ENCODE measurements around the gene ZBBX.

The ZBBX gene

DNA sequence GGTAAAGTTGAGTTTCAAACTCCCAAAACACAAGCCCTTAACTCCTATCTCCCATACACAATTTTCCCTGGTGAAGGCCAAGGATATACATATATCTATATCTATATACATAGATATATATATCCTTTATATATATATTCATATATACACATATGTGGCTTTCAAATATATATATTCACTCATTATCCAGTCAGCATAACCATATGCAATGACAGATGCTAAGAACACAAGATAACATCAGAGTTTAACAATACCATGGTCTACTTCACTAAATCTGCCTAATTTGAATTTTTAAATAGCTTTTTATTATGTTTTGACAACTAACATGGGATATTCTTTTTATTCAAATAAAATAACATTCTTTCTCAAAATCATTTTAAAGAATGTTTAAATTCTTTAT, 24.7 kb downstream of the ZBBX start:
- Mint-ChIP-seq H3K36me3 (ENCODE audit: low read depth) (no peaks in the 10 kb centered on the region), H3K27me3 (ENCODE audit: low read depth) (no peaks in the 10 kb centered on the region), H3K9me3 (no peaks in the 10 kb centered on the region), H3K4me1 (ENCODE audit: low read depth) (peaks cover 2% of the 10 kb centered on the region), H3K27ac (no peak overlapping the region), H3K4me3 (no peak overlapping the region)
- no peak for DNase-seq (ENCODE audit: low spot score)

DNA sequence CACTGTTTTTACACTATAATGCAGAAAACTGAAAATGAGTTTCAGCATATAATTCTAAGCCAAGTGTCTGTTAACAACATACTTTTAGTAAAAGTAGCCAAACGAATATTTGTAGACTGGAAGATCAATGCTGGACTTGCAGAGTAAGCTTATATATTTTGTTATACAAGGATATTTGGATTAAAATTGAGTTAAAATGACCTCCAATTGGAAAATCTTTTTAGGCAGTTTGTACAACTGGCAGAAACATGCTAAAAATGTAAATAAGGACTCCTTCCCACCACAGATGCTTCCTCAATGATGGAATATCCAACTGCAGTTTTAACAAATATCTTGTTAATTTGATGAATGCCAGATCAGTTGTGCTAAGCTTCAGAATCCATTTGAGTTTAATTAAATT, 25.3 kb downstream of the ZBBX start:
- Mint-ChIP-seq H3K4me1 (ENCODE audit: low read depth) (peaks cover 2% of the 10 kb centered on the region), H3K27ac (no peak overlapping the region), H3K27me3 (ENCODE audit: low read depth) (no peaks in the 10 kb centered on the region), H3K4me3 (no peak overlapping the region), H3K9me3 (no peaks in the 10 kb centered on the region), H3K36me3 (ENCODE audit: low read depth) (no peaks in the 10 kb centered on the region)
- DNase-seq (ENCODE audit: low spot score), result no peak

DNA sequence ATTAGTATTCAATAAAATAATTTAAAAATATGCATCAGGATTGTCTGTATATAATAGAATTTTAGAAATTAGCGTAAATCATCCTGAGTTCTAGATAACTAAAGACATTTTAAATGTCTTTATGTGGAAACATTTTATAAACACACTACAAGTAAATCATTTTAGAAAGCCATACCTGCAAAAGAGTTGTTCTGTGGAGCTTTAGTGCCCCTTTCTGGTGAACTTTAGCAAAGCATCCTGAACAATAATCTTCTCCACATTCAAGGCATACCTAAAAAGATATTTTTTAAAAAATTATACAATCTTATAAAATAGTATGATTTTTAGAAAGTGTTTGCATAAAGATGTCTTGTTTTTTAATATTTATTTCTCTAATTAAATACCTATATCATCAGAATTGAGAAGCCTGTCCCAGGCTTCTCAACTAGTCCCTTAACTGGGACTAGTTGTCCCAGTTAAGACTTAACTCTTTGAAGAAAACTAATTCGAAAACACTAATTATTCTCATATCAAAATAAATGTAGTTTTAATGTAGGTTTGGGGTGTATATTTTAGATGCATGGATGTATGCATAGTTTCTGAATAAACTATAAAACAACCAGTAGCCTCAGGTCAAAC, 29.7 kb downstream of the ZBBX start:
- H3K4me1 Mint-ChIP-seq (ENCODE audit: low read depth), result peaks cover 2% of the 10 kb centered on the region
- H3K4me3 Mint-ChIP-seq, result no peak overlapping the region
- H3K27me3 Mint-ChIP-seq (ENCODE audit: low read depth), result no peaks in the 10 kb centered on the region
- H3K36me3 Mint-ChIP-seq (ENCODE audit: low read depth), result no peaks in the 10 kb centered on the region
- DNase-seq (ENCODE audit: low spot score), result no peak
- H3K27ac Mint-ChIP-seq, result no peak overlapping the region
- H3K9me3 Mint-ChIP-seq, result no peaks in the 10 kb centered on the region

DNA sequence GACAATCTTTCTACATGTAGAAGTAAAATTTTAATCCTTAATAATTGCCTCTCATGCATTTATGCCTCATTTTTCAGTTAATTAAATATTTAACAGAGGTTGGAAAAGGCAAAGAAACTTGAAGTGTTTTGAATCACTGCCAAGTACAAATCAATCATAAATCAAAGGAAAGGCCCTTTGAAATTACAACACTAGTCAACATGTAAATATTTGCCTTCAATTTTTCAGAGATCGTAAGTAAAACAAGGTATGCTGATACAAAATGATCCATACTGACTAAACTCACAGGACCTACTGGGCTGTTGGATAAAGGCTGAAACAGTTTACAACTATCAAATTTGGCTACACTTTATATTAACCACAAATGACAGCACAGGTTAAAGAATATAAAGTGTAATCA, 33.9 kb downstream of the ZBBX start:
- DNase-seq (ENCODE audit: low spot score), result no peak
- Mint-ChIP-seq H3K9me3 (no peaks in the 10 kb centered on the region), H3K36me3 (ENCODE audit: low read depth) (no peaks in the 10 kb centered on the region)

DNA sequence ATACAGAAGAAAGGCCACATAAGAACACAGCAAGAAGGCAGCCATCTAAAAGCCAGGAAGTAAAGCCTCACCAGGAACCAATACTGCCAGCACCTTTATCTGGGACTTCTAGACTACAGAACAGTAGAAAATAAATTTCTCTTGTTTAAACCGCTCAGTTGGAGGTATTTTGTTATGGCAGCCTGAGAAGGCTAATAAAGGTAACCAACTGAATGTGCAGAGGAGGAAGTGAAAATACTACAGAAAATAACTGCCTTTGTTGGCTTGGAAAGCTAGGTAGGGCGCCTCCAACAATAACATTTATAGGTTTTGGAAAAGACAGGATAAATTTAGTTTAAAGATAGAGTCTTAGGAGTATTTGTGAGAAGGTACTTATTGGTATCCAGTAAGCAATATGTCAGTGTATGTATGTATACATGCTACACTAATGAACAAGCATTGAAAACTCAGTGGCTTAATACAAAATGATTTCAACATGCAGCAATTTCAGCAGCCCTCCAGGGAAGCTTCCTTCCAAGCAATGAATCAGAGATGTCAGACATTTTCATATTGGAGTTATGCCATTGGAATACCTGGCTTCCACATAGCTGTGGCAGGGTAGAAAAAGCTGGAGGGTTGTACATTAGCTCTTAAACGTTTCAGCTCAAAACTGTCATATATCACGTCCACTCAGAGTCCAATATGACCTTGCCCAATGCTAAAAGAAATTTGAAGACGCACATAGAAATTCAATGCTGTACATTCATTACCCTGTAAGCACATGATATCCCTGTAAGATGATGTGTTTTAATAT, 48.9 kb downstream of the ZBBX start:
- H3K4me1 Mint-ChIP-seq (ENCODE audit: low read depth), result no peaks in the 10 kb centered on the region
- no peaks in the 10 kb centered on the region for H3K9me3 Mint-ChIP-seq
- H3K36me3 Mint-ChIP-seq (ENCODE audit: low read depth), result no peaks in the 10 kb centered on the region
- no peak overlapping the region for H3K27ac Mint-ChIP-seq
- no peak overlapping the region for H3K4me3 Mint-ChIP-seq
- DNase-seq (ENCODE audit: low spot score), result no peak
- no peaks in the 10 kb centered on the region for H3K27me3 Mint-ChIP-seq (ENCODE audit: low read depth)

More for the DNA sequence above, 33.9 kb downstream of the ZBBX start:
- Mint-ChIP-seq H3K27ac (no peak overlapping the region), H3K27me3 (ENCODE audit: low read depth) (no peaks in the 10 kb centered on the region), H3K4me3 (no peak overlapping the region), H3K4me1 (ENCODE audit: low read depth) (peaks cover under 1% of the 10 kb centered on the region)

DNA sequence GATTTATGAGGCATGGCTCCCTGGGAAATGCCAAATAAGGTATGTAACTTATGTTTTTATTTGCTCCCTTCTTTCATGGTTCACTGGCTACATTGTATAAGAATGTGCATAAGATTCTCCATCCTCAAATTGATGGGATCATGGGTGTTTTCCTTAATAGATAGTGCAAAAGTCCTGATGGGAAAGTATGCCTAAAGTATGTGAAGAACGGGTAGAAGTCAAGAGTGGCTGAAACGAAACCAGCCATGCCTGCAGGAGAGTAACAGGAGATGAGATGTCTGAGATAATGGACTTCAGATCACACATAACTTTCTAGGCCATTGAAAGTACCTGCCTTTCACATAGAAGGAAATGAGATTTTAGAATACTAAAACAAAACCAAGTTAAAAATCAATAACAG, 56.5 kb downstream of the ZBBX start:
- Mint-ChIP-seq H3K27ac (no peak overlapping the region), H3K9me3 (no peaks in the 10 kb centered on the region), H3K27me3 (ENCODE audit: low read depth) (no peaks in the 10 kb centered on the region), H3K4me3 (no peak overlapping the region), H3K4me1 (ENCODE audit: low read depth) (no peaks in the 10 kb centered on the region), H3K36me3 (ENCODE audit: low read depth) (no peaks in the 10 kb centered on the region)
- no peak for DNase-seq (ENCODE audit: low spot score)

DNA sequence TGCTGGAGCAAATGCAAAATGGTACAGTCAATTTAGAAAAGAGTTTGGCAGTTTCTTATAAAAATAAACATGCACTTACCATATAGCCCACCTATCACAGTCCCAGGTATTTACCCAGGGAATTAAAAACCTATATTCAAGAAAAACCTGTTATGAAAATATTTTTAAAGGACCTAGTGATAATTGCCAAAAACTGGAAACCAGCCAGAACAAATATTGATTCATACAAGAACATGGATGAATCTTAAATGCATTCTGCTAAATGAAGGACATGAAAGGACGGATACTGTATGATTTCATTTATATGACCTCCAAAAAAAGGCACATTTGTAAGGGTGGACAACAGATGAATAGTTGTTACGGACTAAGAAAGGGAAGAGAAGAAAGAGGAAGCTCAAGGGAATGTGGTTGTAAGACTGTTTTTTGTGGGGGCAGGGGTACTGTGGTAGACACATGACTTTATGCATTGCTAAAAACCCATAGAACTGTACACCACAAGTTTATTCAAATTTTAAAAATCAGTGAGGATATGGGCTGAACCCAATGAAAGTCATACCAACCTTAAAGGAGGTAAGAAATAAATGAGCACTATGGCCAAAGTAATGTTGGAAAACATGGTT, 61.0 kb downstream of the ZBBX start:
- Mint-ChIP-seq H3K36me3 (ENCODE audit: low read depth) (no peaks in the 10 kb centered on the region), H3K27me3 (ENCODE audit: low read depth) (no peaks in the 10 kb centered on the region), H3K27ac (no peak overlapping the region), H3K4me1 (ENCODE audit: low read depth) (no peaks in the 10 kb centered on the region), H3K4me3 (no peak overlapping the region), H3K9me3 (no peaks in the 10 kb centered on the region)
- no peak for DNase-seq (ENCODE audit: low spot score)

DNA sequence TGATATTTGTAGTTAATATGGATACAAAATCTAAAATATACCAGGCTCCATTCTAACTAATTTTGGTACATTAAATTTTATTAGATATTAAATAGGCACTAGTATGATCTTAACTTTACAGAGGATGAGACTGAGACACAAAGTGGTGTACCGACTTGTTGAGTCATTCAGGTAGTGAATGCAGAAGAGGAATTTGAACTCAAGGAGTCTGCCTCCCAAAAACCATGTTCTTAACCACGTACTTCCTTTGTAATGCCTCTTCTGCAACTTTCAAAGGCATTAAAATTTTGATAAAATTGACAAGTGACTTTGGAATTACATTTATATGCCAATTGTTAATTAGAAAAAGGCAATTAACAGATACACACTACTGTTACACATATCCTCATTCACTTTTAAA, 61.8 kb downstream of the ZBBX start:
- Mint-ChIP-seq H3K27ac (no peak overlapping the region), H3K9me3 (no peaks in the 10 kb centered on the region), H3K4me1 (ENCODE audit: low read depth) (no peaks in the 10 kb centered on the region), H3K36me3 (ENCODE audit: low read depth) (no peaks in the 10 kb centered on the region), H3K4me3 (no peak overlapping the region), H3K27me3 (ENCODE audit: low read depth) (no peaks in the 10 kb centered on the region)
- no peak for DNase-seq (ENCODE audit: low spot score)

DNA sequence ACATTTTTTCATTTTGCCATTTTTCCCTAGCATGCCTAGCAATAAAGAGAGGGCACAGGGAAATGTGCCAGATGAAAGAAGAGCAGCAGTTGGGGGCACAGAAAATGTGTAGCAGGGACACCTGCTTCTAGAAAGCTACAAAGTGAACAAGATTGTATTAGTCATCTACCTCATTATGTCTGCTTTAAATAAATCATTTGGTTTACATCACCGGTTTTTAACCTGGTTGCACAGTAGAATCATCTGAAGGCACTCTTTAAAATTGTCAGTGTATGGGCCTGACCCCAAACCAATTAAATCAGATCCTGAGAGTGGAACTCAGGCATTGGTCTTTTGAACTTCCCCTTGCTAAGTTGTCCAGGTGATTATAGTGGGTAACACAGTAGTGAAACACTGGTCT, 73.8 kb downstream of the ZBBX start:
- Mint-ChIP-seq H3K9me3 (no peaks in the 10 kb centered on the region), H3K4me1 (ENCODE audit: low read depth) (no peaks in the 10 kb centered on the region), H3K27me3 (ENCODE audit: low read depth) (no peaks in the 10 kb centered on the region), H3K4me3 (no peak overlapping the region), H3K36me3 (ENCODE audit: low read depth) (no peaks in the 10 kb centered on the region), H3K27ac (no peak overlapping the region)
- DNase-seq (ENCODE audit: low spot score), result no peak

DNA sequence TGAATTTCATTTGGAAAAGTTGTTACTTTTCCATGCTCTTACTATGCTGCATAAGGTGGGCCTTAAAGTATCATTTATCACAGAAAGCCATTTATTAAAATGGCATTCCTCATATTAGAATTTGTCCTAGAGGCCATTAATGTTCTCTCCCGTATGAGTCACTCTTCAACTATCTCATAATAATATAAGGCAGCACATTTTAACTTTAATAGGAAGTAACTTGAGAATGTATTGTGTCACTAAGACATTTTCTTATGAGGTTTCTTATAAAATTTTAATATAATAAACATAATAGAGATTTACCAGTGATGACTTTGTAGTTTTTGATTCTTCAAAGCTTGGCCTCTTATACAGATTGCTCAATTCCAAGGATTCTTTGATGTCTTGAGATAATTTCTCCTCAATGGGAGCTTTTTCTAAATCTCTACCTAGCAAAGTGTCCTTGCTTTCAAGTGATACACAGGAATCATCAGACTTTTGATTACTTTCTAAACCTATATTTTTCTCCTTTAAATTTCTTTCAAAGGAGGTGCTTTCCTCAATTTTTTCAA, 74.7 kb downstream of the ZBBX start:
- Mint-ChIP-seq H3K27ac (no peak overlapping the region), H3K27me3 (ENCODE audit: low read depth) (no peaks in the 10 kb centered on the region), H3K36me3 (ENCODE audit: low read depth) (no peaks in the 10 kb centered on the region), H3K4me3 (no peak overlapping the region), H3K4me1 (ENCODE audit: low read depth) (no peaks in the 10 kb centered on the region), H3K9me3 (no peaks in the 10 kb centered on the region)
- DNase-seq (ENCODE audit: low spot score), result no peak

DNA sequence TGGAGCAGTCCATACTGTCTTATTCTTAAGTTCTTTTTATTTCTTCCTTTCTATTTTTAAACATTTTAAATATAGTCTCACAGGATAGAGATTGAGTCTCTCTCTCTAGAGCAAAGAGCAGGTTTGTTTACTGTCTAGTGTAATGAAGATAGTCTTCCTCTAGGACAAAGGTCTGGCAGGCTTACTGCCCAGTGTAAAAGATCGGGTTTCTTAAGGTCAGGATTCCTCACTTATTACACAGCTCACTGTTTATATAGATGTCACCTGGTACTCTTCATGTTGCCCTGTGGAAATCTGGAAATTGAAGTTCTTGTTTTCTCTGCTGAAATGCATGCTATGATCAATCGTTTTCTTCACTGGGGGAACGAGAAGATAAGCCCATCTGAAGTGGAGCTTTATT, 76.0 kb downstream of the ZBBX start:
- DNase-seq (ENCODE audit: low spot score), result no peak
- Mint-ChIP-seq H3K4me3 (no peak overlapping the region), H3K9me3 (no peaks in the 10 kb centered on the region), H3K4me1 (ENCODE audit: low read depth) (no peaks in the 10 kb centered on the region), H3K27me3 (ENCODE audit: low read depth) (no peaks in the 10 kb centered on the region), H3K27ac (no peak overlapping the region), H3K36me3 (ENCODE audit: low read depth) (no peaks in the 10 kb centered on the region)

DNA sequence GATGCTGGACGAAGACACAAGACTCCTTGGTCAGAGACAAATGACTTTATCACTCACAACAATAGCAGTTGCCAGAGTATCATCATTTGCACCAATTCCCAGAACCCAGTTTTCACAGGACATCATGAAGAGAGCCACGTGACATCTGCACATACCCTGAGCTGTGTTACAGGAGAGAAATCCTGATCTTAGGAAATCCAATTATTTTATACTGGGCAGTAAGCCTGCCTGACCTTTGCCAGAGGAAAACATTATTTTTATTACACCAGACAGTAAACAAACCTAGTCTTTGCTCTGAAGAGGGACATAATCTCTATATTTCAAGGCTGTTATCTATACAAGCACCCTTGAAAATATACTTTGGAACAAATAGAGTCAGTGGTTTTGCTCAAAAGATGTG, 77.4 kb downstream of the ZBBX start:
- no peak for DNase-seq (ENCODE audit: low spot score)
- Mint-ChIP-seq H3K4me3 (no peak overlapping the region), H3K4me1 (ENCODE audit: low read depth) (no peaks in the 10 kb centered on the region), H3K9me3 (no peaks in the 10 kb centered on the region), H3K27me3 (ENCODE audit: low read depth) (no peaks in the 10 kb centered on the region), H3K36me3 (ENCODE audit: low read depth) (no peaks in the 10 kb centered on the region), H3K27ac (no peak overlapping the region)

DNA sequence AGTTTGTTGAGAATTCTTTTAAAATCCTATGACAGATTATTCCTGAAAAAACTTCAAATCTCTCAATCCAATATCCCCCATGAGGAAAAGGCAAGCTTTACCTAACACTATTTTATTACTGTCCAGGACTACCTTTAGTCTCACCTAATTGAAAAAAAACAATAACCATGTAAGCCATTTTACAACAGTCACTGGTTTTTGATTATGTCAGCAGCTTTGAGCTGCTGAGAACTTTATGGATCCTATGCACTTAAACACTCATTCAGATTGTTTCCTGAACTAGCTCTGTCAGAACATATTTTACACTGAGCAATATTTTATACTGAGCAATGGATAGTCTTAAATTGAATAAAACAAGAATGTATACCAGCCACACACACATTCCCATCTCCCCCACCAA, 79.9 kb downstream of the ZBBX start:
- H3K27ac Mint-ChIP-seq, result no peak overlapping the region
- no peaks in the 10 kb centered on the region for H3K9me3 Mint-ChIP-seq
- H3K4me3 Mint-ChIP-seq, result no peak overlapping the region
- no peaks in the 10 kb centered on the region for H3K27me3 Mint-ChIP-seq (ENCODE audit: low read depth)
- no peak for DNase-seq (ENCODE audit: low spot score)
- no peaks in the 10 kb centered on the region for H3K36me3 Mint-ChIP-seq (ENCODE audit: low read depth)
- H3K4me1 Mint-ChIP-seq (ENCODE audit: low read depth), result no peaks in the 10 kb centered on the region

DNA sequence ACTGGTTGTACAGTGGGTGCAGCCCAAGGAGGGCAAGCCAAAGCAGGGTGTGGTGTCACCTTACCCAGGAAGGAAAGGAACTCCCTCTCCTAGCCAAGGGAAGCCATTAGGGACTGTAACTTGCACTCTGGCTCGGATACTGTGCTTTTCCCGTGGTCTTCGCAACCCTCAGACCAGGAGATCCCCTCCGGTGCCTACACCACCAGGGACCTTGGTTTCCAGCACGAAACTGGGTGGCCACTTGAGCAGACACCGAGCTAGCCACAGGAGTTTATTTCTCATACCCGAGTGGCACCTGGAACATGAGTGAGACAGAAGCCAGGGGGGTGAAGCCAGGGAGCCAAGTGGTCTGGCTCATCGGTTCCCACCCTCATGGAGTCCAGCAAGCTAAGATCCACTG, 90.7 kb downstream of the ZBBX start:
- Mint-ChIP-seq H3K27me3 (ENCODE audit: low read depth) (no peaks in the 10 kb centered on the region), H3K36me3 (ENCODE audit: low read depth) (no peaks in the 10 kb centered on the region), H3K27ac (no peak overlapping the region), H3K9me3 (no peaks in the 10 kb centered on the region), H3K4me1 (ENCODE audit: low read depth) (no peaks in the 10 kb centered on the region), H3K4me3 (no peak overlapping the region)
- DNase-seq (ENCODE audit: low spot score), result no peak
